H7 (cell line): ENCODE measurements around the gene TPD52L2. TPM values are rescaled to one million over a fixed set of nuclear protein-coding genes. Genes with fewer than 3 reads are reported as not detected.
"Not testable (repeated sequence)": the region's sequence is repeated elsewhere in the genome, so short reads cannot be mapped to it uniquely, and the experiment has no call there.

Experiments used
- DNase-seq: peaks from one replicate; pipeline ENCODE4 v3.0.0; 2012
- H3K27me3 ChIP-seq: 2 replicates; pipeline ENCODE4 v1.6.0; 2011; ENCODE audit warnings: mild to moderate bottlenecking, low read length; ENCODE audit not compliant: control insufficient read depth, insufficient read depth
- H3K36me3 ChIP-seq: replicated peaks from 2 replicates; pipeline ENCODE4 v1.5.1; 2011; ENCODE audit warnings: low read length; ENCODE audit not compliant: control insufficient read depth, insufficient read depth
- H3K4me3 ChIP-seq: 2 replicates; pipeline ENCODE4 v1.5.1; 2011; ENCODE audit warnings: low read depth, mild to moderate bottlenecking, control low read depth, low read length, moderate library complexity; ENCODE audit not compliant: insufficient read depth
- total RNA-seq: library from RNA; depleted of rRNA; stranded (reverse); fragments of >200 nt; shearing (Covaris generic); gene quantifications from 2 replicates; pipeline ENCODE4 v1.2.3, GENCODE V29; 2014

Gene TPD52L2
- total RNA-seq, 1 experiment from 2014 or later, result 76.0 TPM

DNA sequence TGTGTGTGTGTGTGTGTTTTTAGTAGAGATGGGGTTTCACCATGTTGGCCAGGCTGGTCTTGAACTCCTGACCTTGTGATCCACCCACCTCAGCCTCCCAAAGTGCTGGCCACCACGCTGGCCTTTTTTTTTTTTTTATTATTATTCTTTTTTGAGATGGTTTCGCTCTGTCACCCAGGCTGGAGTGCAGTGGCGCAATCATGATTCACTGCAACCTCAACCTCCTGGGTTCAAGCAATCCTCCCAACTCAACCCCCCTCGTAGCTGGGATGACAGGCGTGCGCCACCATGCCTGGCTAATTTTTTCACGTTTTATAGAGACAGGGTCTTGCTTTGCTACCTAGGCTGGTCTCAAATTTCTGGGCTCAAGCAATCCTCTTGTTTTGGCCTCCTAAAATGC lies 9.2 kb downstream of the TPD52L2 start:
- H3K4me3 ChIP-seq, DNase-seq, H3K27me3 ChIP-seq: not testable (repeated sequence)
- peaks cover 30% of the 10 kb centered on the region for H3K36me3 ChIP-seq

DNA sequence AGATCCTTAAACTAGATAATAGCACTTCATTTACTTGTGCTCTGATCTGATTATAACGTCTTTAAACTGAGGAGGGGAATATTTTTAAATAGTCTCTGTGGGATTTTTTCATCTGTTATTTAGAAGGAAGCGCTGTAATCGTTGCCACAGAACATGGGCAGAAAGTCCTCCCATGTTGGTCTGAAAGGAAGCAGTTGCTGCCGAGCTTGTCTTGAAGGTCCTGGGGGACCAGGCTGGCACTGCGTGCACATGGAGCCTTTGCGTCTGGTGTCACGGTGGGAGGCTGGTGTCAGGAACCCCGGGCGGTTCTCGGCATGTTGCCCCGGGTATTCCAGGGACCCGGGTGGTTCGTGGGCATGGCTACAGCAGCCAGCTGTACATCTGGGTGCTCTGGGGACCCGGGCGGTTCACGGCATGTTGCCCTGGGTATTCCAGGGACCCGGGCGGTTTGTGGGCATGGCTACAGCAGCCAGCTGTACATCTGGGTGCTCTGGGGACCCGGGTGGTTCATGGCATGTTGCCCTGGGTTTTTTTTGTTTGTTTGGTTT lies 11.5 kb downstream of the TPD52L2 start:
- no peak for DNase-seq
- Histone ChIP-seq H3K36me3 (peaks cover 27% of the 10 kb centered on the region), H3K27me3 (no peaks in the 10 kb centered on the region), H3K4me3 (no peak overlapping the region)

DNA sequence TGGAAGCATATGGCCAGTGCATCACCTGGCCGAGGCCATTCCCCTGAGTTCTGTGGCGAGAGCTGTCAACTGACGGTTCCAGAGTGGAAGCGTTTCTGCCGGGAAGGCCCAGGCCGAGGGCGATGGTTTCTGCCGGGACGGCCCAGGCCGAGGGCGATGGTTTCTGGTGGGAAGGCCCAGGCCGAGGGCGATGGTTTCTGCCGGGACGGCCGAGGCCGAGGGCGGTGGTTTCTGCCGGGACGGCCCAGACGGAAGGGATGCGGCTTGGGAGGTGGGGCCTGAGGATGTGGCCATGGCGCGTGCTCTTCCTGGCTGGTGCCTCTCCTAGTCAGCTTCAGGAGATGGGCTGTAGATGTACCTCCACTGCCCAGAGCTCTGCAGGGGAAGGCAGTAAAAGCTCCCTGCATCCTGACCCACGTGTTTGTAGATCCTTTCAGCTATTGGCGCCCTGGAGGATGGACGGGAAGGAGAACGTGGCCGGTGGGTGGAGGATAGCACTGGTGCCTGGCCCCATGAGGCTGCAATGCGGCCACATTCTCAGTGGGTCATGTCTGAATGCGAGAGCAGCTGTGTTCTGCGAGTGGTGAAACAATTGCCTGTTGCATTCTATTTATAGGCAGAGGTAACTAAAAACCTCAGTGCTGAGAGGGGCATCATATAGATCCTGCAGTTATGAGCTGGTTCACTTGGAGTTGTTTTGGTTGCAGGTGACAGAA lies 12.8 kb downstream of the TPD52L2 start:
- no peaks in the 10 kb centered on the region for H3K27me3 ChIP-seq

DNA sequence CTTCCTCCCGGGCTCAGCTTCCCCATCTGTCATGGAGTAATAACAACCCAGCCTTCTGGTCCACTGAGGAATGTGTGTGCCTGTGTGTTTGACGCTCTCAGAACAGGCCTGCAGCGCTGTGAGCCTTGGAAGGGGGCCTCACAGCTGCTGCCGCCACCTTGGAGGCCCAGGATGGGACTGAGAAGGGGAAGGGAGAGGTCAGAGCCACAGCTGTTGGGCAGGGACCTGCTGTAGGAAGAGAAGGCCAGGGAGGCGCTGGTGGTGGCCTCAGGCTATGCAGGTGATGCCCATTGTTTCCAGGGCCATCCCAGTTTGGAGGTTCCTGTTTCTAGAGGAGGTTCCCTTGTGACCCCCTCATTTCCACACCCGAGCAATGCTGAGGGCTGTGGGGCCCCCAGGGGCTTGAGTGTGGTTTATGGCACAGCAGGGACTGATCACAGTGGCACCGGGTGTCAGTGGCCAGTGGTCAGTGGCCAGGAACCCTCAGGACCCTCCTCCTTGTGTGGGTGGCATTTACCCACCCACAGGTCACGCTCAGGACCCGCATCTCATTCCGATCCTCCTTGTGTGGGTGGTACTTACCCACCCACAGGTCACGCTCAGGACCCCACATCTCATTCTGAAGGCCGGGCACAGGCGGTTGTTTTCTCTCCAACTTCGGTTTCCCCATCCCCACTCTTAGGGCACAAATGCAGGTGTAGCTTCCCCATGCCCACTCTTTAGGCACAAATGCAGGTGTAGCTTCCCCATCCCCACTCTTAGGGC lies 14.0 kb downstream of the TPD52L2 start:
- Histone ChIP-seq H3K27me3 (no peaks in the 10 kb centered on the region), H3K4me3 (no peak overlapping the region), H3K36me3 (peaks cover 30% of the 10 kb centered on the region)
- peak; percentile 21 for DNase-seq

More for the DNA sequence above, 12.8 kb downstream of the TPD52L2 start:
- Histone ChIP-seq H3K36me3 (peaks cover 27% of the 10 kb centered on the region), H3K4me3 (no peak overlapping the region)
- no peak for DNase-seq

DNA sequence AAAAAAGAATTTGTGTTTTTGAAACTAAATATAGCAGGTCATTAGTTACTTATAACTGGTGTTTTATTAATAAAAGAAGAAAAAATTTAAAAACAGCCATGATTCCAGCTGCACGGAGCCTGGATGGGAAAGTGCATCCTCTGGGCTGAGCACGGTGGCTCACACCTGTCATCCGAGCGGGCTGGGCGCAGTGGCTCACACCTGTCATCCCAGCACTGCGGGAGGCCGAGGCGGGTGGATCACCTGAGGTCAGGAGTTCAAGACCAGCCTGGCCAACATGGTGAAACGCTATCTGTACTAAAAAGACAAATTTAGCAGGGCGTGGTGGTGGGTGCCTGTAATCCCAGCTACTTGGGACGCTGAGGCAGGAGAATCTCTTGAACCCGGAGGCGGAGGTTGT lies 15.8 kb downstream of the TPD52L2 start:
- not testable (repeated sequence) for H3K27me3 ChIP-seq, H3K4me3 ChIP-seq, DNase-seq
- H3K36me3 ChIP-seq, result peaks cover 19% of the 10 kb centered on the region

DNA sequence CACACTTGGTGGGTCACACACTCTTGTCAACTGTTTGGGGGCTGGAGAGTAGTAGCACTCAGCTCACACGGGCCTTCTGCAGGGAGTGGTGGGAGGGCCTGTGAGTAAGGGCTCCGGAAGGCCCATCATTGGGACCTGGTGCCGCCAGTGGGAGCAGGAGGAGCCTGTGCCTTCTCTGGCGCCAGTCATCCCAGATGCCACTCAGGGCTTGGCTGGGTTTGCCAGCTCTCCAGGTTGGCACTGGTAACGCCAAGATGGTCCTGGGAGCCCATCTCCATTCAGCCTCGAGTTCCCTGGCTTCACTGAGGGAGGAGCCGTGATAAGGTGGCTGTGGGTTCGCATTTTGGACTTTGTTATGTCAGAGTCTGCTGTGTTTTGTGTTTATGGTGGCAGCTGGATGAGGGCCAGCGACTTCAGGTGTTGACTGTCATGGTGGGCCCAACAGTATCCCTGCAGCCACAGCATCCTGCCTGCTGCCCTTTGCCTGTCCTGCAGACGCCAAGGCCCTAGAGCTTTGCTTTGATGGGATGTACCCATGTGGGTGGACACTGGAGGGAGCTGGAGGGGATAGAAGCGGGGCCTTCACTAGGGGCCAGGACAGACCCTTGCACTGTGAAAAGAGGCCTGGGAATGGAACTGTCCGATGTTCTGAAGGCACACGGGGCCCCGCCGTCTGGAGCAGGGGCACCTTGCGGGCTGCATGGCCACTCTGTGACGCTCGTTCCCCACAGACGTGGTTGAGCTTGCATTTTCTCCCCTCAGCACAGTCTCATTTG lies 16.6 kb downstream of the TPD52L2 start:
- H3K4me3 ChIP-seq, result no peak overlapping the region
- H3K27me3 ChIP-seq, result no peaks in the 10 kb centered on the region
- H3K36me3 ChIP-seq, result peaks cover 14% of the 10 kb centered on the region
- peak; percentile 69 for DNase-seq

DNA sequence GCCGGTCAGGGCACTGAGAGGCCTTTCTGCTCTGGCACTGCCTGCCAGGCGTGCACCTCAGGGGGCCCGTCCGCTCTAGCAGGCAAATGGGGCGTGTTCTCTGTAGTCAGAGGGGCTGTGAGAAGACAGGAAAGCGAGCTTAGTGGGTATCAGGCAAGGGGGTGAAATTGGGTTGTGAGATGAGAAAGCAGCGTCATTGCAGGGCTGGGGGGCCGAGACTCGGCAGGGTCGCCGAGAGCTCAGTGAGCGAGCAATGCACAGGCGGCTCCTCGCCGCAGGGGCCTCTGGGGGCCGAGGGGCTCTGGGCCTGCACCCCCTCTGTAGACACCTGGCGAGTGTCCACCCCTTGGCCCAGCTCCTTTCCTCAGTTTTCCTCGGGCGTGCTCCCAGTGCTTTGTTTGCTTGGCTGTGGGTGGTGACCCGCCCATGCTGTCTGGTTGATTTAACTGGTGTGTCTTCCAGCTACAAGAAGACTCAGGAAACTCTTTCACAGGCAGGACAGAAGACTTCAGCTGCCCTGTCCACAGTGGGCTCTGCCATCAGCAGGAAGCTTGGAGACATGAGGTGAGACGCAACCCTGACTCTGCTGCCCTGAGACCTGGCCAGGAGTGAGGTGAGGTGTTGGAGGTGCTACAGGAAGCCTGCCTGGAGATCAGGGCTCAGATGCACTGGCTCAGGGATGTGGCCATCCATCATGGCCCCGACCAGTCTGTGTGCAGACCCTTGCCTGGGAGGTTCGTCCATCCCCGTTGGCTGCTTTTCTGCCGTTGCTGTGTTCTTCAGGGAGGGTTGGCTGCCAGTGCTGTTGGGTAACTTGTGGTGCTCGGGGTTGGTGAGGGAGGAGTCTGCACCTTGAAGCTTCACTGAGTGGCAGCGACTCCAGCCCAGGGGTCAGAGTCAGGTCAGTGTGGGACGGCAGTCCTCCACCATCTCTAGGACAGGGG lies 17.5 kb downstream of the TPD52L2 start:
- no peaks in the 10 kb centered on the region for H3K27me3 ChIP-seq
- peaks cover 14% of the 10 kb centered on the region for H3K36me3 ChIP-seq
- DNase-seq, result peak; percentile 33
- no peak overlapping the region for H3K4me3 ChIP-seq

DNA sequence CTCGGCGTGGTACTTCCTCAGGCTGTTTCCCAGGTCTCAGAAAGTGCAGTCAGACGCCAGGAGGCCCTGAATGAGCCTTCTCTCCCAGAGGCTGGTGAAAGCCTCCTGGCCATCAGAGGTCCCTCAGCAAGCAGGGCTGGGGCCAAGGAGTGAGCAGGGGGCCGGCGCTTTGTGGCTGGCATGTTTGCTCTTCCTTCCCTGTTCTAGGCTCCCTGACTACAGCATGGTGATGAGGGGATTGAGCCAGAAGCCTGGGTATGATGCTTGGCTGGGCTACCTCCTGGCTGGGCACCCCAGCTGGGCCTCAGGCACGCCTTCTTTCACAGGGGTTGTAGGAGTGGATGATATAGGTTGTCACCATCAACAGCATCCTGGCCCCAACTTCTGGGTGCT lies 18.1 kb downstream of the TPD52L2 start:
- Histone ChIP-seq H3K36me3 (peaks cover 15% of the 10 kb centered on the region), H3K27me3 (no peaks in the 10 kb centered on the region), H3K4me3 (no peak overlapping the region)
- peak; percentile 30 for DNase-seq

DNA sequence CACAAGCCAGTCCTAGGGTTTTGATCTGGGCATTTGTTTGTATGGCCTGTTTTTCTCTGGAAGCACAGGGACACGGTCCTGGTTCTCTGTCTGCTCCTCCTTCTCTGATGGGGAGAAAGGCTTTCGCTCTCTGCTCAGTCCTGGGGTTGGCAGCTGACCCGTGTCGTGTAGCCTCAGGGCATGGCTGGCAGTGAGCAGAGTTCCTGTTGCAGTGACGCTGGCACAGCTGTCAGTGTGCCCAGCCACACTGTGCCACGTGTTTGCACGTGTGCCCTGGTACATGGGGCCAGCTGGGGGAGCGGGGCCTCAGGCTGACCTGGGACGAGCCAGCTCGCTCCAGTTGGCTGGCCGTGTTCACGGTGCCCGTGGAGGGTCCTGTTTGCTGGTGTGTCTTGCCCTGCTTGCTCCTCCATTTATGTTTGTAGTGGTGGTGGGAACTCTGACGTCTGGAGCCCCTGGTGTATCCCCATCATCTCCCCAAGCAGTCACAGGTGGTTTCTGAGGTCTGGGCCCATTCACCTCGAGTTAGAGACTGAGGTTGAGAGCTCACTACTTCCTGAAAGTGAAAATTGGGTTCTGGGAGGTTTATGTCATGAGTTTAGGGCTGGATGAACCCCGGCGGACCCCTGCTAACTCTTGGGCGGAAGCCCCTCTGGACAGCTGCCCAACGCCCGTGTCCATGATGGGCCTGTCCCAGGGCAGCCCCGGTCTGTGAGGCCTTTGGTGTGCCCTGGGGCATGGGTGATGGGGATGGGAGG lies 19.6 kb downstream of the TPD52L2 start:
- peak; percentile 42 for DNase-seq
- no peaks in the 10 kb centered on the region for H3K27me3 ChIP-seq

DNA sequence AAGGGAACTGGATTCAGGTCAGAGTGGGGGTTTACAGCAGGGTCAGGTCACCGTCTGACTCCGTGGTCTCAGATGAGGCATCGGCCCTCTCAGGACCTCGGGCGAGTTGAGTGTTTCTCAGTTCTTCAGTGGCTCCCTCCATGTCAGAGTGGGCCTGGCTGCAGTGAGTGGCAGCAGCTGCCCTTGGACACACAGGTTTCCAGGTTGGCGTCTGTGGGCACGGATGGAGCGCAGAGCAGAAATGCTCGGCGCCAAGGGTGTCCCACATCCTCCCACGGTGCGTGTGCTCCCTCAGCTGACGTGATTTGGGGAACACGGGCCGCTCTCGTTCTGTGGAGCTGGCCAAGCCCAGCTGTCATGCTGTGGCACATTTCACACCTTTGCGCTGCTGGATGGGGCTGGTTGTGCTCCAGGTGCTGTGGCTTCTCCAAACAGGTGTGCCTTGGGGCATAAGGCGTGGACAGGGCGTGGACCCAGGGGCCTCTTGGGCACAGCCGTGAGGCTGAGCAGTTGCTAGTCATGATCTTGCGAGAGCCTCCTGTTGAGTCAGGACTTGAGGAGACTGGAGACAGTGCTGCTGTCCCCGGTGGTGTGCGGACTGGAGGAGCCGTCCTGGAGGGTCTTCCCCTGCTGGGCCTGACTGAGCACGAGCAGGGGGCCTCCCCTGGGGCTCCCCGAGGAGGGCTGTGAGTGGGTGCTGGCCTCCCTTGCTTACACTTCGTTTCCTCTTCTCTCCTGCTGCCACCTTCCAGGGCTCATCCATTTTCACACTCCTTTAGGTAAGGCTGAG lies 20.4 kb downstream of the TPD52L2 start:
- Histone ChIP-seq H3K27me3 (no peaks in the 10 kb centered on the region), H3K36me3 (peaks cover 16% of the 10 kb centered on the region), H3K4me3 (no peak overlapping the region)
- DNase-seq, result peak; percentile 58

More for the DNA sequence above, 19.6 kb downstream of the TPD52L2 start:
- no peak overlapping the region for H3K4me3 ChIP-seq
- peaks cover 16% of the 10 kb centered on the region for H3K36me3 ChIP-seq

DNA sequence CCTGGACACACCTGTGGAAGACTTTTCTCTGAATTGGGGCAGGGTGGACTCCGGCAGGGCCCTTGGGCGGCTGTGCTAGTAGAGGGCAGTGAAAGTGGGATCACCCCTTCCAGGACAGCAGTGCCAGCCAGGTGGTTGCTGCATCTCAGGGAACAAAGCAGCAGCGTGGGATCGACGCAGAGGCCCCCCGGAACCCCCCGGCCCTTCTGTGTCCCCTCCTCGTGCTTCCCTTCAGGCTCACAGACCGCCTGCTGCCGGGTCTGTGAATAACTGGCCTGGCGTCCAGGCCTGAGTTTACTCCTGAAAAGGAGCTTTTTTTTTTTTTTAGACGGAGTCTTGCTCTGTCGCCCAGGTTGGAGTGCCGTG lies 21.0 kb downstream of the TPD52L2 start:
- no peak for DNase-seq
- Histone ChIP-seq H3K27me3 (no peaks in the 10 kb centered on the region), H3K4me3 (no peak overlapping the region), H3K36me3 (peaks cover 16% of the 10 kb centered on the region)

DNA sequence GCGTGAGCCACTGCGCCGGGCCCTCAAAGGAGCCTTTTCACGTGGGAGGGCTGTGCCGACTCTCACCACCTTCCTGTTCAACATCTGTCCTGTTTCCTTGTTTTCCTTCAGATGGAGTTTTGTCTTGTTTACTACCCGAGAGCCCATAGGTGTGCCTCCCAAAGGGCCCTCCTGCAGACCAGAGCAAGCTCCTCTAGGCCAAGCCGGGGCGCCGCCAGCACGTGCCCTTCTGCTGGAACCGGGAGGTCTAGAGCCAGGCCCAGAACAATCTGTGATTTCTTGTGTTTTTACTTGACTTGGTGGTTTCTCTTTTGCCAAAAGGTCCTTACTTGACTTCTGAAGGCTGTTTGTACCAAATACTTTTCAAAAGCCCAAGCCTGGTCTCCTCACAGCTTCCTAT lies 21.9 kb downstream of the TPD52L2 start:
- H3K36me3 ChIP-seq, result peaks cover 16% of the 10 kb centered on the region

More for the DNA sequence above, 21.9 kb downstream of the TPD52L2 start:
- DNase-seq, result no peak
- Histone ChIP-seq H3K27me3 (no peaks in the 10 kb centered on the region), H3K4me3 (no peak overlapping the region)
